Thyroid gland (tissue), 4 donors: ENCODE data around the gene SH3RF3.

ENCODE experiments used
- CTCF ChIP-seq, 6 experiments: fragments of 200-600 bp in 3 of 6; fragments of 450-650 bp in 3 of 6; sonication (generic) in 3 of 6; IDR thresholded peaks; one replicate each; pipeline ENCODE4 v1.5.1; 2016 to 2019; ENCODE audit warnings: antibody characterized with exemption in 6 of 6, mild to moderate bottlenecking in 2 of 6, inconsistent platforms in 1 of 6, moderate library complexity in 1 of 6
- POLR2A ChIP-seq, 2 donors: fragments of 450-650 bp; IDR thresholded peaks; one replicate each; pipeline ENCODE4 v1.6.1; 2017; ENCODE audit warnings: antibody characterized with exemption in 2 of 2, mild to moderate bottlenecking in 2 of 2, moderate library complexity in 1 of 2

- TF ChIP-seq CTCF (IDR thresholded peaks at IDR 0.05) = no peak
- no peak for TF ChIP-seq POLR2A (IDR thresholded peaks at IDR 0.05)
Observed at GRCh38 chr2:109355192-109355843, 226.3 kb downstream of the SH3RF3 start.
